Mammary epithelial cell (primary cell): ENCODE results near the gene QSOX2.

ENCODE experiments used
- EZH2 ChIP-seq: IDR thresholded peaks from 2 replicates; pipeline ENCODE4 v1.6.1; 2012; ENCODE audit warnings: low read length, inconsistent platforms, borderline replicate concordance
- TF ChIP-seq, protein P1 (sequence below), 2 donors: IDR thresholded peaks in 1 of 2; conservative IDR thresholded peaks in 1 of 2; 2 replicates each; pipeline ENCODE4 v1.5.1; 2011 to 2012; ENCODE audit warnings: inconsistent platforms in 2 of 2, low read length in 2 of 2, mild to moderate bottlenecking in 2 of 2, control low read depth in 1 of 2, low read depth in 1 of 2; ENCODE audit not compliant: insufficient read depth in 1 of 2; ENCODE audit errors: extremely low read depth in 1 of 2

DNA sequence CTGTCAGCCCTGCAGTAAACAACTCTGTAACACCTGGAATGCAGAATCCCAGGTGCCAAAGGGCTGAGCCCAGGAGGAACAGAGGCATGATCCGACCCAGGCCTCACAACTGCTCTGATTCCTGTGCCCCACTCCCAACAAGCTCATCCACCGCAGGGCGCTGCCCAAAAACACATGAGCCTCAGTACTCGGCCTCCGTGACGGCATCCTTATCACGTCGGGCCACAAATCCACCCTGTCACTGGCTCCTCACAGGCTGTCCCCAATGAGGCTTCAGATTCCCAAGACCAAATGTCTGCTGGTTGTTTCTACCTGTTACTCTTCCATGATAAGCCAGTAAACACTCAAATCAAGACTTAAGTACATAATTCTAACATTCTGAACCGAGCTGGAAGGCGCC, 15.2 kb downstream of the QSOX2 start:
- TF ChIP-seq, protein P1, sequence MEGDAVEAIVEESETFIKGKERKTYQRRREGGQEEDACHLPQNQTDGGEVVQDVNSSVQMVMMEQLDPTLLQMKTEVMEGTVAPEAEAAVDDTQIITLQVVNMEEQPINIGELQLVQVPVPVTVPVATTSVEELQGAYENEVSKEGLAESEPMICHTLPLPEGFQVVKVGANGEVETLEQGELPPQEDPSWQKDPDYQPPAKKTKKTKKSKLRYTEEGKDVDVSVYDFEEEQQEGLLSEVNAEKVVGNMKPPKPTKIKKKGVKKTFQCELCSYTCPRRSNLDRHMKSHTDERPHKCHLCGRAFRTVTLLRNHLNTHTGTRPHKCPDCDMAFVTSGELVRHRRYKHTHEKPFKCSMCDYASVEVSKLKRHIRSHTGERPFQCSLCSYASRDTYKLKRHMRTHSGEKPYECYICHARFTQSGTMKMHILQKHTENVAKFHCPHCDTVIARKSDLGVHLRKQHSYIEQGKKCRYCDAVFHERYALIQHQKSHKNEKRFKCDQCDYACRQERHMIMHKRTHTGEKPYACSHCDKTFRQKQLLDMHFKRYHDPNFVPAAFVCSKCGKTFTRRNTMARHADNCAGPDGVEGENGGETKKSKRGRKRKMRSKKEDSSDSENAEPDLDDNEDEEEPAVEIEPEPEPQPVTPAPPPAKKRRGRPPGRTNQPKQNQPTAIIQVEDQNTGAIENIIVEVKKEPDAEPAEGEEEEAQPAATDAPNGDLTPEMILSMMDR (conservative IDR thresholded peaks at IDR 0.05 in 1 of 2, IDR thresholded peaks at IDR 0.05 in 1 of 2; ENCODE audit: extremely low read depth in 1 of 2, insufficient read depth in 1 of 2, low read depth in 1 of 2, low read length in 2 of 2) = no peak
- TF ChIP-seq EZH2 = no peak
